Glutamatergic neuron (in vitro differentiated cells): Measurements from ENCODE around the gene SLC29A1. TPM values are rescaled to one million over a fixed set of nuclear protein-coding genes. Genes with fewer than 3 reads are reported as not detected.
"Not testable (repeated sequence)": the region's sequence is repeated elsewhere in the genome, so short reads cannot be mapped to it uniquely, and the experiment has no call there.

Experiments
- DNase-seq: peaks from one replicate; pipeline ENCODE4 v3.0.0; 2022
- H3K27ac Mint-ChIP-seq: one replicate; pipeline ENCODE4 v1.8.0; 2020; ENCODE audit warnings: mild to moderate bottlenecking, mixed read lengths, inconsistent platforms; ENCODE audit not compliant: unreplicated experiment
- H3K27me3 Mint-ChIP-seq: one replicate; pipeline ENCODE4 v1.8.0; 2020; ENCODE audit warnings: mild to moderate bottlenecking, moderate library complexity, mixed read lengths, inconsistent platforms; ENCODE audit not compliant: unreplicated experiment
- H3K36me3 Mint-ChIP-seq: one replicate; pipeline ENCODE4 v1.8.0; 2020; ENCODE audit warnings: mild to moderate bottlenecking, mixed read lengths, inconsistent platforms; ENCODE audit not compliant: unreplicated experiment
- H3K4me1 Mint-ChIP-seq: one replicate; pipeline ENCODE4 v1.8.0; 2020; ENCODE audit warnings: mild to moderate bottlenecking, low read depth, mixed read lengths, inconsistent platforms; ENCODE audit not compliant: unreplicated experiment
- H3K4me3 Mint-ChIP-seq: one replicate; pipeline ENCODE4 v1.8.0; 2020; ENCODE audit warnings: mild to moderate bottlenecking, mixed read lengths, inconsistent platforms; ENCODE audit not compliant: unreplicated experiment
- H3K9me3 Mint-ChIP-seq: one replicate; pipeline ENCODE4 v1.8.0; 2020; ENCODE audit warnings: mild to moderate bottlenecking, moderate library complexity, mixed read lengths, inconsistent platforms; ENCODE audit not compliant: unreplicated experiment
- total RNA-seq: library from RNA; stranded (reverse); fragmentation: NEBNext Ultra II Directional; extraction: Animal tissue kit (Norgen Biotek cat#: 25700); gene quantifications from one replicate; pipeline ENCODE4 v1.2.1, GENCODE V29; 2021; ENCODE audit not compliant: unreplicated experiment
- TF ChIP-seq, protein P1 (sequence below): fragments of 200-600 bp; sonication (generic); IDR thresholded peaks from one replicate; pipeline ENCODE4 v1.5.0; 2021; ENCODE audit not compliant: partially characterized antibody, unreplicated experiment

SLC29A1 gene
- total RNA-seq, 1 donor from 2014 or later: 20.0 TPM

GRCh38 chr6:44228836-44229235 is 5.4 kb downstream of the SLC29A1 start:
- DNase-seq: no peak
- H3K4me3 Mint-ChIP-seq: no peak overlapping the region
- peaks cover 34% of the 10 kb centered on the region for H3K4me1 Mint-ChIP-seq
- TF ChIP-seq, protein P1, sequence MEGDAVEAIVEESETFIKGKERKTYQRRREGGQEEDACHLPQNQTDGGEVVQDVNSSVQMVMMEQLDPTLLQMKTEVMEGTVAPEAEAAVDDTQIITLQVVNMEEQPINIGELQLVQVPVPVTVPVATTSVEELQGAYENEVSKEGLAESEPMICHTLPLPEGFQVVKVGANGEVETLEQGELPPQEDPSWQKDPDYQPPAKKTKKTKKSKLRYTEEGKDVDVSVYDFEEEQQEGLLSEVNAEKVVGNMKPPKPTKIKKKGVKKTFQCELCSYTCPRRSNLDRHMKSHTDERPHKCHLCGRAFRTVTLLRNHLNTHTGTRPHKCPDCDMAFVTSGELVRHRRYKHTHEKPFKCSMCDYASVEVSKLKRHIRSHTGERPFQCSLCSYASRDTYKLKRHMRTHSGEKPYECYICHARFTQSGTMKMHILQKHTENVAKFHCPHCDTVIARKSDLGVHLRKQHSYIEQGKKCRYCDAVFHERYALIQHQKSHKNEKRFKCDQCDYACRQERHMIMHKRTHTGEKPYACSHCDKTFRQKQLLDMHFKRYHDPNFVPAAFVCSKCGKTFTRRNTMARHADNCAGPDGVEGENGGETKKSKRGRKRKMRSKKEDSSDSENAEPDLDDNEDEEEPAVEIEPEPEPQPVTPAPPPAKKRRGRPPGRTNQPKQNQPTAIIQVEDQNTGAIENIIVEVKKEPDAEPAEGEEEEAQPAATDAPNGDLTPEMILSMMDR: no peak
- peaks cover 2% of the 10 kb centered on the region for H3K9me3 Mint-ChIP-seq
- no peaks in the 10 kb centered on the region for H3K36me3 Mint-ChIP-seq
- H3K27ac Mint-ChIP-seq: no peak overlapping the region
- peaks cover 4% of the 10 kb centered on the region for H3K27me3 Mint-ChIP-seq

GRCh38 chr6:44229376-44230033 is 6.1 kb downstream of the SLC29A1 start:
- Mint-ChIP-seq H3K4me3 (no peak overlapping the region), H3K36me3 (no peaks in the 10 kb centered on the region), H3K27me3 (peaks cover 4% of the 10 kb centered on the region), H3K27ac (no peak overlapping the region), H3K4me1 (peaks cover 31% of the 10 kb centered on the region), H3K9me3 (peaks cover 2% of the 10 kb centered on the region)
- DNase-seq: no peak
- TF ChIP-seq, protein P1: no peak

DNA sequence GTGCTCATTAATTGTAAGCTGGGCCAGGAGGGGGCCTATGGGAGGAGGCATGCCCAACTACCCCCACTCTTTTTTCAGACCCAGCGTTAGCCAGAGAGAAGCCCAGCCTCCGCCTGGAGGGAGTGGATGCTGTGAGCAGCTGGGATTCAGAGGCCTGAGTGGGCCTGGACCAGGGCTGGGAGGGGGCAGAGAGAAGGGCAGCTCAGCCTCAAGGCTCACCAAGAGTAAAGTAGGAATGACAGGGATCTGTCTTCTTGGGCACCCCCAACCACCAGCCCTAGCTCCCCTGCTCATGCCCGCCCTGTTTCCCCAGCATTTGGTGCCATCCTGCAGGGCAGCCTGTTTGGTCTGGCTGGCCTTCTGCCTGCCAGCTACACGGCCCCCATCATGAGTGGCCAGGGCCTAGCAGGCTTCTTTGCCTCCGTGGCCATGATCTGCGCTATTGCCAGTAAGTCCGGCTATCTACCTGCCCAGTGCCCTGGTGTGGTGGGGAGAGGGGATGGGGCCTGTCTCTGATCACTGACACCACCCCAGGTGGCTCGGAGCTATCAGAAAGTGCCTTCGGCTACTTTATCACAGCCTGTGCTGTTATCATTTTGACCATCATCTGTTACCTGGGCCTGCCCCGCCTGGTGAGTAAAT is 6.8 kb downstream of the SLC29A1 start:
- H3K9me3 Mint-ChIP-seq: peaks cover 2% of the 10 kb centered on the region
- H3K27me3 Mint-ChIP-seq: peaks cover 4% of the 10 kb centered on the region
- no peak for DNase-seq
- H3K27ac Mint-ChIP-seq: no peak overlapping the region
- peaks cover 33% of the 10 kb centered on the region for H3K4me1 Mint-ChIP-seq
- H3K4me3 Mint-ChIP-seq: no peak overlapping the region
- no peaks in the 10 kb centered on the region for H3K36me3 Mint-ChIP-seq
- TF ChIP-seq, protein P1: no peak

DNA sequence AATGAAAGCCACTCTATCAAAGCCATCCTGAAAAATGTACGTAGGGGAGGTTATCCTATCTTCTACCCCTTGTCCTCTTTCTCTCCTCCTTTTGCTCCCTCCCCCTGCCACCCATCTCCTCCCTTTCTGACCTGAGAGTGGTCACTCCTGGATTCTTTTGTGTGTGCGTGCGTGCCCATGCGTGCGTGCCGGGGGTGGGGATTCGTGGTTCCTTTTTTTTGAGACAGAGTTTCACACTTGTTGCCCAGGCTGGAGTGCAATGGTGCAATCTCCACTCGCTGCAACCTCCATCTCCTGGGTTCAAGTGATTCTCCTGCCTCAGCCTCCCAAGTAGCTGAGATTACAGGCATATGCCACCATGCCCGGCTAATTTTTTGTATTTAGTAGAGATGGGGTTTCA is 8.0 kb downstream of the SLC29A1 start:
- H3K36me3 Mint-ChIP-seq, H3K4me3 Mint-ChIP-seq, DNase-seq, H3K9me3 Mint-ChIP-seq, H3K27ac Mint-ChIP-seq, H3K27me3 Mint-ChIP-seq: not testable (repeated sequence)
- peaks cover 35% of the 10 kb centered on the region for H3K4me1 Mint-ChIP-seq

DNA sequence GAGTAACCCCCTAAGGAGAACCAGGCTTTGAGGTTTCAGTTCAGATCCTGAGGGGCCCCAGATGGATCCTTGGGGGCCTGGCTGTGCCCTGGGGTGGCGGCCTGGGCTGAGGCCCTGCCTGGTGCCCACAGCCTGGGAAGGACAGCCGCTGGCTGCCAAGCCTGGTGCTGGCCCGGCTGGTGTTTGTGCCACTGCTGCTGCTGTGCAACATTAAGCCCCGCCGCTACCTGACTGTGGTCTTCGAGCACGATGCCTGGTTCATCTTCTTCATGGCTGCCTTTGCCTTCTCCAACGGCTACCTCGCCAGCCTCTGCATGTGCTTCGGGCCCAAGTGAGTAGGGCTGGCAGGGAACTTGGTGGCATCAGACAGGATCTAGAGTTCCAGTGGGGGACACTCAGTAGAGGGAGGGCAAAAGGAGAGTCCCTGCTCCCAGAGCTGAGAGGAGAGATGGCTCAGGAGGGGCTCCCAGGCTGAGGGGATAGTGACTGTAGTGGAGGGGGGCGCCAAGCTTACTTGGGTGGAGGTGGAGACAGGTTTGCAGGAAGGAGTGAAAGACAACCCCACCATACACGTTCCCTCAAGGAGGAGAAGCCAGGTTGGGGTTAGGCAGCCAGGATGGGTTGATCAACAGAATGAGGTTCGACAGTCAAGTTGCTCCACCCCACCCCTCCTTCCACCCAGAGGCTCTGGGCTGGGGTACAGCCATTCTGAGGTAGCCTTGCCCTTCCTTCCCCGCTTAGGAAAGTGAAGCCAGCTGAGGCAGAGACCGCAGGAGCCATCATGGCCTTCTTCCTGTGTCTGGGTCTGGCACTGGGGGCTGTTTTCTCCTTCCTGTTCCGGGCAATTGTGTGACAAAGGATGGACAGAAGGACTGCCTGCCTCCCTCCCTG is 9.5 kb downstream of the SLC29A1 start:
- Mint-ChIP-seq H3K36me3 (no peaks in the 10 kb centered on the region), H3K9me3 (peaks cover 7% of the 10 kb centered on the region), H3K27me3 (peaks cover 6% of the 10 kb centered on the region), H3K27ac (peak overlapping the region; percentile 76), H3K4me3 (no peak overlapping the region), H3K4me1 (peaks cover 29% of the 10 kb centered on the region)
- TF ChIP-seq, protein P1: no peak
- no peak for DNase-seq
